BJ (cell line): ENCODE measurements around the gene CXCR3. TPM values are rescaled to one million over a fixed set of nuclear protein-coding genes. Genes with fewer than 3 reads are reported as not detected.

Source experiments
- CTCF ChIA-PET: fragments of 350-600 bp; formaldehyde crosslinking; extraction: SDS; loops from one replicate; lab custom pipeline; 2021; ENCODE audit warnings: antibody characterized with exemption, inconsistent platforms; lab: Yijun Ruan, JAX
- POLR2A ChIA-PET: fragments of 300-600 bp; sonication (Branson Sonifier 250); formaldehyde crosslinking; extraction: SDS; loops from one replicate; lab custom pipeline; 2021; ENCODE audit warnings: antibody characterized with exemption; lab: Charles Lee
- DNase-seq: peaks from one replicate; pipeline ENCODE4 v3.0.0-alpha.2; 2011; ENCODE audit warnings: low read depth
- H3K27me3 ChIP-seq: 2 replicates; pipeline ENCODE4 v1.6.0; 2011; ENCODE audit warnings: low read length; ENCODE audit not compliant: control insufficient read depth, insufficient read depth
- H3K36me3 ChIP-seq: 2 replicates; pipeline ENCODE4 v1.5.1; 2011; ENCODE audit warnings: low read length; ENCODE audit not compliant: control insufficient read depth, insufficient read depth
- H3K4me3 ChIP-seq: 2 replicates; pipeline ENCODE4 v1.5.1; 2011; ENCODE audit warnings: low read depth, mild to moderate bottlenecking, control low read depth, low read length
- polyA plus RNA-seq: library from polyadenylated mRNA; depleted of rRNA; stranded (reverse); fragments of >200 nt; gene quantifications from 2 replicates; pipeline ENCODE4 v1.2.3, GENCODE V29; 2011
- TF ChIP-seq, protein P1 (sequence below): IDR thresholded peaks from 2 replicates; pipeline ENCODE4 v1.5.1; 2011; ENCODE audit warnings: low read depth, mild to moderate bottlenecking, control low read depth, inconsistent platforms, low read length, moderate library complexity; ENCODE audit not compliant: insufficient read depth

CXCR3 gene
- polyA plus RNA-seq, 1 experiment, result not detected

DNA sequence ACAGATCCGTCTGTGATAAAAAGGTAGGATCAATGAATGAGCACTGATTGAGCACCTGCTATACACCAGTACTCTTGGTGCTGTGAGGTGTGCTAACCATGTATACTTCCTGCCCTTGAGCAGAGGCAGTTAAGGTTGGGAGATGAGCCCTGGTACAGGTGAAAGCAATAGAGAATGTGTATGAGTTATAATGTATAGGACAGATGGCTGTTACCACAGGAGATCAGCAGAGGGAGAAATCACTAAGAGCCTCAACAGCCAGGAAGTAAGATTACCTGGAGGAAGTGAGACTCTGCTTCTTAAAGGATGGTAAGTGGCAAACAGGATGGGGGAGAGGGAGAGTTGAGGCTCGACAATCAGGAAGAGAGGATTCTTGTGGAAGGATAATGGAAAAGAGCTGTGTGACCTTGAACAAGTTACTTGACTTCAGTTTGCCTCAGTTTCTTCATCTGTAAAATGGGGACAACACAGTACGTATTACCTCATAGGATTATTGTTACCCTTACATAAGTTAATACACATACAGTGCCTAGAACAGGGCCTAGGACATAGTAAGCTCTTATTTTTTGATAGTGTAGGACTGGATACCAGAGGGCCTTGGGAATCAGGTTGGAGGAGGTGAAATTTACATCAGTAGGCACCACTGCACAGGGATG, 9.1 kb downstream of the CXCR3 start:
- ChIA-PET POLR2A (no interaction called here), CTCF (interaction anchor here (1.0 kb wide), 1 partner anchor 14 kb away, joined by 3 read pairs; no protein-coding TSS in a partner anchor)
- no peak overlapping the region for H3K4me3 ChIP-seq
- H3K36me3 ChIP-seq, result peaks cover 30% of the 10 kb centered on the region
- TF ChIP-seq, protein P1, sequence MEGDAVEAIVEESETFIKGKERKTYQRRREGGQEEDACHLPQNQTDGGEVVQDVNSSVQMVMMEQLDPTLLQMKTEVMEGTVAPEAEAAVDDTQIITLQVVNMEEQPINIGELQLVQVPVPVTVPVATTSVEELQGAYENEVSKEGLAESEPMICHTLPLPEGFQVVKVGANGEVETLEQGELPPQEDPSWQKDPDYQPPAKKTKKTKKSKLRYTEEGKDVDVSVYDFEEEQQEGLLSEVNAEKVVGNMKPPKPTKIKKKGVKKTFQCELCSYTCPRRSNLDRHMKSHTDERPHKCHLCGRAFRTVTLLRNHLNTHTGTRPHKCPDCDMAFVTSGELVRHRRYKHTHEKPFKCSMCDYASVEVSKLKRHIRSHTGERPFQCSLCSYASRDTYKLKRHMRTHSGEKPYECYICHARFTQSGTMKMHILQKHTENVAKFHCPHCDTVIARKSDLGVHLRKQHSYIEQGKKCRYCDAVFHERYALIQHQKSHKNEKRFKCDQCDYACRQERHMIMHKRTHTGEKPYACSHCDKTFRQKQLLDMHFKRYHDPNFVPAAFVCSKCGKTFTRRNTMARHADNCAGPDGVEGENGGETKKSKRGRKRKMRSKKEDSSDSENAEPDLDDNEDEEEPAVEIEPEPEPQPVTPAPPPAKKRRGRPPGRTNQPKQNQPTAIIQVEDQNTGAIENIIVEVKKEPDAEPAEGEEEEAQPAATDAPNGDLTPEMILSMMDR, result no peak
- DNase-seq, result no peak
- H3K27me3 ChIP-seq, result no peaks in the 10 kb centered on the region

DNA sequence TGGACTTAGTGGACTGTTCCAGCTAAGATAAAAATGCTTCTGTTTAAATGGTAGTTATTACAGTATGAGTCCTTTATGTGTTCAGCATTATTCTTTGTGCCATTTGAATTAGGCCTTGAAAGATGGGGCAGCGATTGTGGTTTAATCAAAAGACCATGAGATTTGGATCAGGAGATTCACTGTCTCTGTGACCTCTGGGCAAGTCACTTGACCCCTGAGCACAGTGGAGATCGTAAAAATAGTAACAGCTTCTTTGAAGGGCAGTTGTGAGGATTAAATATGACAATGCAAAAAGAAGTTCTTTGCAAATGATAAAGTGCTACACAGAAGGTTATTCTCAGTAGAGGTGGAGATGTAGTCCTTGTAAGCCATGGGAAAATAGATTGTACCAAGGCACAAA, 10.8 kb downstream of the CXCR3 start:
- TF ChIP-seq, protein P1, result no peak
- peaks cover 23% of the 10 kb centered on the region for H3K36me3 ChIP-seq
- no peaks in the 10 kb centered on the region for H3K27me3 ChIP-seq
- DNase-seq, result no peak
- no peak overlapping the region for H3K4me3 ChIP-seq
- POLR2A ChIA-PET, result no interaction called here
- CTCF ChIA-PET, result interaction anchor here (0.8 kb wide), 1 partner anchor 15 kb away, joined by 3 read pairs; no protein-coding TSS in a partner anchor

DNA sequence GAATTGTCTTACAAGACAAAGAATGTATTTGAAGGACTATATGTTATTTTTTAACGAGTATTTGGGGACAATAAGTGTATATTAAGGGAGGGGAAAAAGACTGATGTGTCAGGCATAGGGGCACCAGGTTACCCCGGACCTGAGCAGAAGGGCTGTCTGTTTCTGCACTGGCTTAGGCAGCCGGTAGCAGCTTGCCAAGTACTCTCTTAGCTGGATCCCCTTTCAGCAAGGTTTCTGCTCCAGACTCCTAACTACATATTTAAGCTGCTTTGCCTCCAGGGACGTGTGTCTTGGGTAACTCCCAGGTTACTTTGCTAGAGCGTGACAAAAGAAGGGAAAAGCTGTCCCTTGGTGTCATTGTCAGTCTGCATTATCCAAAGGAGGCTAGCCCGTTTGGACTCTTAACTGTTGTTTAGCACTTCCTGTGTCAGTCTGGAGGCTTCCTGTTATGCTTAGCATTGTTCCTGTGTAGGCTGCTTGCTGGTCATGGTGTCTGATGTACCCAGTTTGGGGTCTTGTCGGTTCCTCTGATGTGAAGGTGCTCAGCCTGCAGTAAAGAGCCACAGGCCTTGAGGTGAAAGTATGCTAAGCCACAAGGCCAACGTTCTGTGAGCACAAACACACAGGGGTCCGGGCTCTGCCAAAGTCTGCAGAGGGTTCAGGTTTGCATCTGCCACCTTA, 11.6 kb downstream of the CXCR3 start:
- CTCF ChIA-PET, result interaction anchor here (0.8 kb wide), 1 partner anchor 15 kb away, joined by 3 read pairs; no protein-coding TSS in a partner anchor

DNA sequence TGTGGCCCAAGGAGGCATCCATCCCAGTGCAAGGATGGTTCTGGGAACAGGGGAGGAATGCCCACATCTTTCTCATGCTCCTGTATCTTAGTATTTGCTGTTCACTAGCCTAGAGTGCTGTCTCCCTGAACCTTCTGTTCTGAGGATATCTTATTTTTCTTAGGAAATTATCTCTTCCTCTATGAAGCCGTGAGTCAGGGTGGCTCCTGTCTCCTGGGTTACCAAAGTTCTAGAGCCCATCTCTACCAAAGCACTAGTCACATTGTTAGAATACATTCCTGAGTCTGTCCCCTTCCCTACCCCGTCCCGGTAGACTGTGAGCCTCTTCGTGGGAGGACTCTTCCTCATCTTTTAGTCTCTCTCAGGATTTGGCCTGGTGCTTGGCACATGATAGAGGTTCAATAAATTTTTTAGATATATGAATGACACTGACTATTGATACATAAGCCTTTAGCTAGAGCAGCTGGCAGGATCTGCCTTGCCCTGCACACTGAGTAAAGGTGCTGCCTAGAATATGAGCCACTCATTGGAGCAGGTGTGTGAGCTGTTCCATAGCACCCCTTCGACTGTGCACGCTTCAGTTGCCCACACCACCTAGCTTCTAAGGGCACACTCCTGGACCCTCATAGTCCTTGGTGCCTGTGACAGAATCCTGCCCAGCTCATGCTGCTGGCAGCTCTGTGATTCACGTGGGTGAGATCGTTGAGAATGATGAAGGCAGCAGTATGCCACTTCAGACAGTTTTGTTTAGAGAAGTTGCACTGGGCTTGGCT, 13.3 kb downstream of the CXCR3 start:
- ChIA-PET CTCF (no interaction called here), POLR2A (no interaction called here)
- TF ChIP-seq, protein P1, result no peak
- H3K27me3 ChIP-seq, result no peaks in the 10 kb centered on the region
- no peak for DNase-seq
- no peak overlapping the region for H3K4me3 ChIP-seq
- peaks cover 16% of the 10 kb centered on the region for H3K36me3 ChIP-seq

More for the DNA sequence above, 11.6 kb downstream of the CXCR3 start:
- Histone ChIP-seq H3K36me3 (peaks cover 23% of the 10 kb centered on the region), H3K27me3 (no peaks in the 10 kb centered on the region), H3K4me3 (no peak overlapping the region)
- DNase-seq, result no peak
- POLR2A ChIA-PET, result no interaction called here
- TF ChIP-seq, protein P1, result no peak

DNA sequence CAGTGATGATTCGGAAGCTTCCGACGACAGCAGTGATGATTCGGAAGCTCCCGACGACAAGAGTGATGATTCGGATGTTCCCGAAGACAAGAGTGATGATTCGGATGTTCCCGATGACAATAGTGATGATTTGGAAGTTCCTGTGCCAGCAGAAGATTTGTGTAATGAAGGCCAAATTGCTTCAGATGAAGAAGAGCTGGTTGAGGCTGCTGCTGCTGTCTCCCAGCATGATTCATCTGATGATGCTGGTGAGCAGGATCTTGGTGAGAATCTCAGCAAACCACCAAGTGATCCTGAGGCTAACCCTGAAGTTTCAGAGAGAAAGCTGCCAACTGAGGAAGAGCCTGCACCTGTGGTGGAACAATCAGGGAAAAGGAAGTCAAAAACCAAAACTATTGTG, 14.2 kb downstream of the CXCR3 start:
- POLR2A ChIA-PET, result no interaction called here
- TF ChIP-seq, protein P1, result no peak
- H3K27me3 ChIP-seq, result no peaks in the 10 kb centered on the region
- H3K36me3 ChIP-seq, result peaks cover 16% of the 10 kb centered on the region
- H3K4me3 ChIP-seq, result no peak overlapping the region
- CTCF ChIA-PET, result no interaction called here
- DNase-seq, result no peak
